AG10803 (cell line): ENCODE measurements around the gene DISP3.

Source experiments
- DNase-seq: peaks from one replicate; pipeline ENCODE4 v3.0.0; 2010; ENCODE audit warnings: low read depth
- H3K4me3 ChIP-seq: 2 replicates; pipeline ENCODE4 v1.5.1; 2011; ENCODE audit warnings: mild to moderate bottlenecking, low read length, control low read depth
- TF ChIP-seq, protein P1 (sequence below): conservative IDR thresholded peaks from 2 replicates; pipeline ENCODE4 v1.5.1; 2011; ENCODE audit warnings: mild to moderate bottlenecking, low read length, control low read depth, inconsistent platforms

Gene DISP3

DNA sequence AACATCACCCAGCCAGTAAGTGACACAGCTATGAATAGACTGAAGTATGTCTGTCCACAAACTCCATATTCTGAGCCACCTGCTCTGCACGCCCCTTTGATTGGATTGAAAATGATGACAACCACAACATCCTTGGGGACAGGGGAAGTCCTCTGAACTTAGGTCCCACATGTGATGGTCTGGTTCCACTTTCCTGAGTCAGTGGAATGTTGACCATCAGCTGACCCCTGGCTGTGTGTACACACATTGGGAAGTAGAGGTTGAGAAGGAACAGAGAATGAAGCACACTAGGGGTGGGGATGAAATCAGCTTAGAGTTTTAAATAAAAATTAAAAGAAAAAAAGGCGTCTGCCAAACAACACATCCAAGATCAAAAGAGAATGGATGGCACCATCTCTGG lies 8.0 kb upstream of the DISP3 start:
- no peak for DNase-seq
- TF ChIP-seq, protein P1, sequence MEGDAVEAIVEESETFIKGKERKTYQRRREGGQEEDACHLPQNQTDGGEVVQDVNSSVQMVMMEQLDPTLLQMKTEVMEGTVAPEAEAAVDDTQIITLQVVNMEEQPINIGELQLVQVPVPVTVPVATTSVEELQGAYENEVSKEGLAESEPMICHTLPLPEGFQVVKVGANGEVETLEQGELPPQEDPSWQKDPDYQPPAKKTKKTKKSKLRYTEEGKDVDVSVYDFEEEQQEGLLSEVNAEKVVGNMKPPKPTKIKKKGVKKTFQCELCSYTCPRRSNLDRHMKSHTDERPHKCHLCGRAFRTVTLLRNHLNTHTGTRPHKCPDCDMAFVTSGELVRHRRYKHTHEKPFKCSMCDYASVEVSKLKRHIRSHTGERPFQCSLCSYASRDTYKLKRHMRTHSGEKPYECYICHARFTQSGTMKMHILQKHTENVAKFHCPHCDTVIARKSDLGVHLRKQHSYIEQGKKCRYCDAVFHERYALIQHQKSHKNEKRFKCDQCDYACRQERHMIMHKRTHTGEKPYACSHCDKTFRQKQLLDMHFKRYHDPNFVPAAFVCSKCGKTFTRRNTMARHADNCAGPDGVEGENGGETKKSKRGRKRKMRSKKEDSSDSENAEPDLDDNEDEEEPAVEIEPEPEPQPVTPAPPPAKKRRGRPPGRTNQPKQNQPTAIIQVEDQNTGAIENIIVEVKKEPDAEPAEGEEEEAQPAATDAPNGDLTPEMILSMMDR = no peak
- H3K4me3 ChIP-seq = no peak overlapping the region

DNA sequence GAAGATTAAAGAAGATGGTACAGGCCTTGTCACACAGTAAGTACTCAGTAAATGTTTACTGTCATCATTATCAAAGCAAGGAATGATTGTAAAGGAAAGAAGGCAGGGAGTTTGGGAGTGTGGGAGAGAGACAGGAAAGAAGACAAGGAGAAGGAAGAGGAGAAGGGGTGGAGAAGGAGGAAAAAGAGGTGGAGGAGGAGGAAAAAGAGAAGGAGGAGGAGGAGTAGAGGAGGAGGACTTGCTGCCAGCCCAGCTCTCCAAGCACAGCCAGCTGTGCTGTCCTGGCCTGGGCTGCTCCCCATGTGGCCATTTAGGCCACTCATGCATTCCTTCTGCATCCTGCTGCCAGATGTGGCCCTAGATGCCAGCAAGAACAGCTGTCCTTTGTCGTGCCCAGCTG lies 7.5 kb upstream of the DISP3 start:
- no peak for DNase-seq
- H3K4me3 ChIP-seq = no peak overlapping the region
- TF ChIP-seq, protein P1 = no peak

DNA sequence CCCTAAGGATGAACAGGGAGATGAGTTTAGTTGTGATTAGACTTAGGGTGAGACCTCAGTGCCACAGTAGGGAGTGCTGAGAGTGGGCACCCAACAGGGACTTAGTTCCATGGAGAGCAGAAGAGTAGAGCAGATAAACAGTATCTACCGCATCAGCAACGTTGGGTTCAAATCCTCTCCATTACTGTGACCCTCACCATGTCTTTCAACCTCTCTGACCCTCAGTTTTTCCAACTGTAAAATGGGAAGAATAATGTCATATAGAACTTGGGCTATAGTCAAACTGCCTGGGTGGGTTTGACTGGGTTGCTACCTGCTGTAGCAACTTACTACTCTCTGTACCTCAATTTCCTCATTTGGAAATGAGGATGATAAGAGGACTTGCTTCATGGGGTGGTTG lies 6.7 kb upstream of the DISP3 start:
- no peak overlapping the region for H3K4me3 ChIP-seq

DNA sequence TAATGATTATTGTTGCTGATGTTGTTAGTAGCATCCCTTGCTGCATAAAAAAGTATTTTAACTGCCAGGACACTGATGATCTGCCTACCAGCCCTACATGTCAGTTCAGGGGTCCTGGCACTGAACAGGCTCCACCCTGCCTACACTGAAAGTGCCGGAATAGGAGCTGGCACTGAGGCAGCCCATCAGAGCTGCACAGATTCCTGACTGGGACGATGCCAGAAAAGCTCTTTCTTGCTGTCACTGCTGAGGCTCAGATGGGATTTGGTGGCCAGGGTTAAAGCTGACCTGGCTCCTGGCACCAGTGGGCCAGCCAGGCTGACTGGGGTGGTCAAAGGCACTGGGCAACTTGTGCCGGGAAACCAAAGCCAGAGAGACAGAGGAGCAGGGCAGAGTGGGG lies 6.2 kb upstream of the DISP3 start:
- TF ChIP-seq, protein P1 = no peak
- no peak overlapping the region for H3K4me3 ChIP-seq
- no peak for DNase-seq

More for the DNA sequence above, 6.7 kb upstream of the DISP3 start:
- TF ChIP-seq, protein P1 = no peak
- no peak for DNase-seq

DNA sequence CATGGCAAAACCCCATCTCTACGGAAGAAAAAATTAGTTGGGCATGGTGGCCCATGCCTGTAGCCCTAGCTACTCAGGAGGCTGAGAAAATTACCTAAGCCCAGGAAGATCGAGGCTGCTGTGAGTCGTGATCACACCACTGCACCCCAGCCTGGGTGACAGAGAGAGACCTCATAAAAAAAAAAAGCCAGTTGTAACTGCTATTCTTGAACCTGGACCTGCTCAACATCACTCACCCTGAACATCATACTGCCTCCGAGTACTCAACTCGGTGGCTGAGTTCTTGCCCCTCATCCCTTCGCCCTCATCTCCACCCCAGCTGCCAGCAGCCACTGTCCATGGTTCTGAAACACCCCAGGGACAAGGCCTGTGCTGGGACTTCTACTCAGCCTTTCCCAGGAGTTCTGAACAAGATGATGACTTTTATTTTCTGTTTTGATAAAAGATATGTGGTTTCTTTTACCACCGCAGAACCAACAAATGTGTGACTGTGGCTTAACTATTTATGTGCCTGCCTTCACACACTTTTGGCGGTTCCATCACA lies 5.4 kb upstream of the DISP3 start:
- TF ChIP-seq, protein P1 = no peak
- no peak overlapping the region for H3K4me3 ChIP-seq
- no peak for DNase-seq

DNA sequence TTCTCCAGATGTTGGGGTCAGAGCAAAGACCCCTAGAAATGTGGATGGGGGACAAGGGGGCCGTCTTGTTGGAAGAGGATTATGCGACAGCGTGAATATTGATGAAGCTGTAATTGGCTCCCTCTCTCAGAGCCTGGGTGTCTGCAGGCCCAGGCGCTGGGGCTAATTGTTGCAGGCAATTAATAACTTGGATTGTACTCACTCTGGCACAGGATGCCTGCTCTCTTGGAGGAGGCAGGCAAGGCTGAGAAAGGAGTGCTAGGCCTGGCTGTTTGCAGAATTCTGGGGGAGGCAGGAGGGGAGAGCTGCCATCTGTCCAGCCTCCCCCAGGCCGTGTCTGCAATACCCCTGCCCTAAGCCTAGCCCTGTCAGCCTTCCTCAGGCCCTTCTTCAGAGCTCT lies 4.1 kb upstream of the DISP3 start:
- TF ChIP-seq, protein P1 = no peak
- H3K4me3 ChIP-seq = no peak overlapping the region
- DNase-seq = no peak

DNA sequence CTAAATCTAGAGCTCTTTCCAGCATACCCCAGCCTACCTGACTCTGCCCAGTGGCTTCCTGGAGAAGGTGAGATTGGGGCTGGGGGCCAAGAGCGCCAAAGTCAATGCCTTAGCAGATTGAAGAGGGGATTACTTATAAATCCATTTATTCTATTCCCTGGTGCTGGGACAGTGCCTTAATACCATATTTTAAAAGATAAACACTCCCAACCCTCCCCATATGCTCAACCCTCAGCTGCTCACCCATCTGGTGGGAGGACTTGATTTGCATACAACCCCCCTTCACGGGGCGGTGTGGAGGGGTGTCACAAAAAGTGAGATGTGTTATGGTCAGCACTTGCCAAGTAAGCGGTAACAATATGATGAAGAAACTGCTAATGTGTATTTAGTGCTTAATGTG lies 3.2 kb upstream of the DISP3 start:
- no peak for DNase-seq
- no peak overlapping the region for H3K4me3 ChIP-seq
- TF ChIP-seq, protein P1 = no peak
